Breast epithelium (tissue), 4 donors: ENCODE results near the gene RNF224. TPM values are rescaled to one million over a fixed set of nuclear protein-coding genes. Genes with fewer than 3 reads are reported as not detected.
"Not testable (repeated sequence)": the region's sequence is repeated elsewhere in the genome, so short reads cannot be mapped to it uniquely, and the experiment has no call there.

Source experiments
- DNase-seq, 2 donors: peaks; one replicate each; pipeline ENCODE4 v3.0.0-alpha.2; 2019; ENCODE audit warnings: low spot score in 2 of 2
- H3K27ac ChIP-seq, 2 donors: fragments of 200-600 bp; sonication (generic) in 1 of 2; one replicate each; pipeline ENCODE4 v1.5.1; 2016 to 2019; ENCODE audit warnings: mild to moderate bottlenecking in 1 of 2
- H3K27me3 ChIP-seq, 2 donors: fragments of 200-600 bp; sonication (generic) in 1 of 2; one replicate each; pipeline versions ENCODE4 v1.5.1 to v1.6.0; 2017 to 2019; ENCODE audit warnings: control low read depth in 1 of 2, mild to moderate bottlenecking in 1 of 2
- H3K36me3 ChIP-seq: fragments of 200-600 bp; one replicate; pipeline ENCODE4 v1.5.1; 2019
- H3K4me1 ChIP-seq, 2 donors: fragments of 200-600 bp; sonication (generic); one replicate each; pipeline ENCODE4 v1.5.1; 2016 to 2019; ENCODE audit warnings: control low read depth in 1 of 2
- H3K4me3 ChIP-seq, 3 donors: fragments of 200-600 bp; sonication (generic); 1 replicate in 2 of 3; 2 replicates in 1 of 3; pipeline ENCODE4 v1.5.1; 2016 to 2019; ENCODE audit warnings: mild to moderate bottlenecking in 3 of 3, moderate library complexity in 2 of 3
- H3K9me3 ChIP-seq, 2 donors: fragments of 200-600 bp; sonication (generic) in 1 of 2; one replicate each; pipeline ENCODE4 v1.5.1; 2016 to 2019; ENCODE audit warnings: control low read depth in 1 of 2
- POLR2A ChIP-seq: fragments of 450-650 bp; IDR thresholded peaks from one replicate; pipeline ENCODE4 v1.6.1; 2016; ENCODE audit warnings: antibody characterized with exemption, mild to moderate bottlenecking, moderate library complexity
- POLR2AphosphoS5 ChIP-seq, 3 donors: sonication (generic); formaldehyde crosslinking; IDR thresholded peaks; one replicate each; pipeline ENCODE4 v1.6.1; 2017; ENCODE audit warnings: antibody characterized with exemption in 3 of 3
- intact Hi-C: fragments of 100-400 bp; cut with DNase I; formaldehyde crosslinking; loops from one replicate; pipeline ENCODE4 v1.15.1; 2023; ENCODE audit warnings: low total_unique reads
- total RNA-seq, 3 donors: library from RNA; depleted of rRNA; stranded (reverse); fragments of >200 nt; gene quantifications; one replicate each; pipeline ENCODE4 v1.1.0, GENCODE V29; 2016
- TF ChIP-seq, protein P1 (sequence below), 3 donors: fragments of 450-650 bp; IDR thresholded peaks; one replicate each; pipeline ENCODE4 v1.5.1; 2016 to 2017; ENCODE audit warnings: antibody characterized with exemption in 3 of 3, mild to moderate bottlenecking in 3 of 3, moderate library complexity in 3 of 3

RNF224 gene
- total RNA-seq, 3 donors from 2014 or later: 0.29 TPM; not detected in 2

DNA sequence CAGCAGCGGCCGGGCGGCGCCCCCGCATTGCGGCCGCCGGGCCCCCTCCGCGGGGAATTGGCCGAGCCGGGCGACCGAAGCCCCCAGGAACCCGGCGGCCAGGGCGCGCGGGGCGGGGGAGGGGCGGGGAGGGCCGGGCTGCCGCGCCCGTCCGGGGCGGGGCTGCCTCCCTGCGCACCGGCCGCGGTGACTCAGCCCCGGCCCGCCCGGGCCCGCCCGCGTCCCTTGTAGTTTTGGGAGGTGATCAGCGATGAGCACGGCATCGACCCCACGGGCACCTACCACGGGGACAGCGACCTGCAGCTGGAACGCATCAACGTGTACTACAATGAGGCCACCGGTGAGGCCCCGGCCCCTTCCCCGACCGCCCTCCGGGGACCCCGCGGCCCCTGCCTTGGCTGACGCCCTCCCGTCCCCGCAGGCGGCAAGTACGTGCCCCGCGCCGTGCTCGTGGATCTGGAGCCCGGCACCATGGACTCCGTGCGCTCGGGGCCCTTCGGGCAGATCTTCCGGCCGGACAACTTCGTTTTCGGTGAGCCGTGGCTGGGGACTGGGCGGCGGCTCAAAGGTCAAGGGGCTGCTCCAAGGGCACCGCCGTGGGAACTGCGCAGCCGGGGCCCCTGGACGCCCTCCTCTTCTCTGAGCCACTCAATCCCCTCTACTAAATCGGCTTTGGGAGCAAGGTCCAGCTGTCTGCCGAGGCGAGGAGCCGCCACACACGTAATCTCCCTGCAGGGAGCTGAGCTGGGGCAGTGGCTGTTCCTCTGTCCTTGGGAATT, 14.4 kb downstream of the RNF224 start:
- intact Hi-C loops: no loop called here
- peak overlapping the region; percentile 71 to 98 (median 76) for H3K4me3 ChIP-seq
- H3K27ac ChIP-seq: peak overlapping the region; percentile 83 to 99
- H3K36me3 ChIP-seq: no peaks in the 10 kb centered on the region
- peak in 1 of 2 donors; percentile 51 for DNase-seq
- TF ChIP-seq POLR2AphosphoS5 (IDR thresholded peaks at IDR 0.05) (peak in 1 of 3 donors; percentile 48), POLR2A (no peak)
- H3K4me1 ChIP-seq: peaks cover 5 to 19% of the 10 kb centered on the region in 2 donors
- no peaks in the 10 kb centered on the region for H3K27me3 ChIP-seq
- H3K9me3 ChIP-seq: no peaks in the 10 kb centered on the region

DNA sequence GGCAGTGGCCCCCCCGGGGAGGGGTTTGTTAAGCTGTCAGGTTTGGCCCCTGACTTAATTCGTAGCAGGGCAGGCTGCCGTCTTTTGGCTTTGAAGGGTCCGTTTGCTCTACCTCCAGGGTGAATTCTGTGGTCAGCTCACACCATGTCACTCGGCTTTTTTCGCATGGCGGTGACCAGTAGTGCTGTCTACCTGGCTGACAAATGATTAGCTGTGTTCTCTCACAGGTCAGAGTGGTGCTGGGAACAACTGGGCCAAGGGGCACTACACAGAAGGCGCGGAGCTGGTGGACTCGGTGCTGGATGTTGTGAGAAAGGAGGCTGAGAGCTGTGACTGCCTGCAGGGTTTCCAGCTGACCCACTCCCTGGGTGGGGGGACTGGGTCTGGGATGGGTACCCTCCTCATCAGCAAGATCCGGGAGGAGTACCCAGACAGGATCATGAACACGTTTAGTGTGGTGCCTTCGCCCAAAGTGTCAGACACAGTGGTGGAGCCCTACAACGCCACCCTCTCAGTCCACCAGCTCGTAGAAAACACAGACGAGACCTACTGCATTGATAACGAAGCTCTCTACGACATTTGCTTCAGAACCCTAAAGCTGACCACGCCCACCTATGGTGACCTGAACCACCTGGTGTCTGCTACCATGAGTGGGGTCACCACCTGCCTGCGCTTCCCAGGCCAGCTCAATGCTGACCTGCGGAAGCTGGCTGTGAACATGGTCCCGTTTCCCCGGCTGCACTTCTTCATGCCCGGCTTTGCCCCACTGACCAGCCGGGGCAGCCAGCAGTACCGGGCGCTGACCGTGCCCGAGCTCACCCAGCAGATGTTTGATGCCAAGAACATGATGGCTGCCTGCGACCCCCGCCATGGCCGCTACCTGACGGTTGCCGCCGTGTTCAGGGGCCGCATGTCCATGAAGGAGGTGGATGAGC, 15.2 kb downstream of the RNF224 start:
- TF ChIP-seq, protein P1, sequence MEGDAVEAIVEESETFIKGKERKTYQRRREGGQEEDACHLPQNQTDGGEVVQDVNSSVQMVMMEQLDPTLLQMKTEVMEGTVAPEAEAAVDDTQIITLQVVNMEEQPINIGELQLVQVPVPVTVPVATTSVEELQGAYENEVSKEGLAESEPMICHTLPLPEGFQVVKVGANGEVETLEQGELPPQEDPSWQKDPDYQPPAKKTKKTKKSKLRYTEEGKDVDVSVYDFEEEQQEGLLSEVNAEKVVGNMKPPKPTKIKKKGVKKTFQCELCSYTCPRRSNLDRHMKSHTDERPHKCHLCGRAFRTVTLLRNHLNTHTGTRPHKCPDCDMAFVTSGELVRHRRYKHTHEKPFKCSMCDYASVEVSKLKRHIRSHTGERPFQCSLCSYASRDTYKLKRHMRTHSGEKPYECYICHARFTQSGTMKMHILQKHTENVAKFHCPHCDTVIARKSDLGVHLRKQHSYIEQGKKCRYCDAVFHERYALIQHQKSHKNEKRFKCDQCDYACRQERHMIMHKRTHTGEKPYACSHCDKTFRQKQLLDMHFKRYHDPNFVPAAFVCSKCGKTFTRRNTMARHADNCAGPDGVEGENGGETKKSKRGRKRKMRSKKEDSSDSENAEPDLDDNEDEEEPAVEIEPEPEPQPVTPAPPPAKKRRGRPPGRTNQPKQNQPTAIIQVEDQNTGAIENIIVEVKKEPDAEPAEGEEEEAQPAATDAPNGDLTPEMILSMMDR (IDR thresholded peaks at IDR 0.05): no peak
- TF ChIP-seq POLR2AphosphoS5 (IDR thresholded peaks at IDR 0.05): peak in 1 of 3 donors; percentile 54
- TF ChIP-seq POLR2A: no peak
- Histone ChIP-seq H3K4me3 (peak overlapping the region; percentile 71 to 98 (median 76)), H3K36me3 (no peaks in the 10 kb centered on the region), H3K27ac (peak overlapping the region; percentile 83 to 99), H3K4me1 (peaks cover 5 to 14% of the 10 kb centered on the region in 2 donors), H3K9me3 (no peaks in the 10 kb centered on the region), H3K27me3 (no peaks in the 10 kb centered on the region)
- DNase-seq: no peak
- intact Hi-C loops: no loop called here

DNA sequence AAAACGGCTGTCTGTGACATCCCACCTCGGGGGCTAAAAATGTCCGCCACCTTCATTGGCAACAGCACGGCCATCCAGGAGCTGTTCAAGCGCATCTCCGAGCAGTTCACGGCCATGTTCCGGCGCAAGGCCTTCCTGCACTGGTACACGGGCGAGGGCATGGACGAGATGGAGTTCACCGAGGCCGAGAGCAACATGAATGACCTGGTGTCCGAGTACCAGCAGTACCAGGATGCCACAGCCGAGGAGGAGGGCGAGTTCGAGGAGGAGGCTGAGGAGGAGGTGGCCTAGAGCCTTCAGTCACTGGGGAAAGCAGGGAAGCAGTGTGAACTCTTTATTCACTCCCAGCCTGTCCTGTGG, 15.9 kb downstream of the RNF224 start:
- H3K9me3 ChIP-seq, H3K4me3 ChIP-seq, H3K36me3 ChIP-seq, H3K27me3 ChIP-seq, intact Hi-C loops, DNase-seq, H3K4me1 ChIP-seq: not testable (repeated sequence)
- H3K27ac ChIP-seq: peak overlapping the region in 1 of 2 donors; percentile 30

DNA sequence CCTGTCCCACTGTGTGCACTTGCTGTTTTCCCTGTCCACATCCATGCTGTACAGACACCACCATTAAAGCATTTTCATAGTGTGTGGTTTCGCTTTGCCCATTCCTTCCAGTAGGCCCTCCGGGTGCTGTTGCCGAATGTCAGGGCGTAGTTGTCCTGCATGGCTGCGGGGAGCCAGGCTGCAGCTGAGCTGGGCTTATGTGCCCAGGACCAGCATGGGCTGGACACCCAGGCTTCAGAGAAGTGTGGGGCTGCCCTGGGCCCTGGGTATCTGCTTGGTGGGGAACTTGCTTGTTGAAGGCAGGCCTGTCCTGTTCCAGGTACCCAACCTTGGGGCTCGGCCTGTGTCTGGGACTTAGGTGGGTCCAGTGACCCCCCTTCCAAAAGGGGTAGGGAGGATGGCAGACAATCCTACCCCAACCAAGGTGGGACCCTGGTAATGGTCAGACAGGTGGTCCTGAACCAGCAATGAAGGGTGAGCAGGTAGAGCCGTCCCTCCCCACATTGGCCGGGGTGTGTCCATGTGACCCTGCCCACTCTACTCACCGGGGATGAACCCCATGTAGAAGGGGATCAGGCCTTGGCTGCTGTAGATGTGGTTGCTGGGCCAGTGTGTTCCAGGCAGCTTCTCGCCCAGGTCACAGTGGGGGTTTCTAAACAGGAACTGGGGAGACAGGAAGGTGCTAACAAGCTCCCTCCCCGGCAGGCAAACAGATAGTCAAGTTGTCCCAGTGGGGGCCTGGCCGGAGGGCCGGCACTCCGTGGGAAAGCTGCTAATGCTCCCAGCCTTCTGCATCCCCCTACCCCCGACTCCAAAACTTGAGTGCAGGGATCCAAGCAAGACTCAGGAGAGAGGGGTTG, 16.6 kb downstream of the RNF224 start:
- H3K4me3 ChIP-seq: no peak overlapping the region
- peak overlapping the region in 1 of 2 donors; percentile 30 for H3K27ac ChIP-seq
- H3K36me3 ChIP-seq: no peaks in the 10 kb centered on the region
- no peaks in the 10 kb centered on the region for H3K27me3 ChIP-seq
- TF ChIP-seq POLR2AphosphoS5 (IDR thresholded peaks at IDR 0.05) (no peak), POLR2A (no peak)
- TF ChIP-seq, protein P1 (IDR thresholded peaks at IDR 0.05): no peak
- intact Hi-C loops: no loop called here
- DNase-seq: no peak
- H3K9me3 ChIP-seq: no peaks in the 10 kb centered on the region
- H3K4me1 ChIP-seq: peaks cover 5 to 6% of the 10 kb centered on the region in 2 donors

DNA sequence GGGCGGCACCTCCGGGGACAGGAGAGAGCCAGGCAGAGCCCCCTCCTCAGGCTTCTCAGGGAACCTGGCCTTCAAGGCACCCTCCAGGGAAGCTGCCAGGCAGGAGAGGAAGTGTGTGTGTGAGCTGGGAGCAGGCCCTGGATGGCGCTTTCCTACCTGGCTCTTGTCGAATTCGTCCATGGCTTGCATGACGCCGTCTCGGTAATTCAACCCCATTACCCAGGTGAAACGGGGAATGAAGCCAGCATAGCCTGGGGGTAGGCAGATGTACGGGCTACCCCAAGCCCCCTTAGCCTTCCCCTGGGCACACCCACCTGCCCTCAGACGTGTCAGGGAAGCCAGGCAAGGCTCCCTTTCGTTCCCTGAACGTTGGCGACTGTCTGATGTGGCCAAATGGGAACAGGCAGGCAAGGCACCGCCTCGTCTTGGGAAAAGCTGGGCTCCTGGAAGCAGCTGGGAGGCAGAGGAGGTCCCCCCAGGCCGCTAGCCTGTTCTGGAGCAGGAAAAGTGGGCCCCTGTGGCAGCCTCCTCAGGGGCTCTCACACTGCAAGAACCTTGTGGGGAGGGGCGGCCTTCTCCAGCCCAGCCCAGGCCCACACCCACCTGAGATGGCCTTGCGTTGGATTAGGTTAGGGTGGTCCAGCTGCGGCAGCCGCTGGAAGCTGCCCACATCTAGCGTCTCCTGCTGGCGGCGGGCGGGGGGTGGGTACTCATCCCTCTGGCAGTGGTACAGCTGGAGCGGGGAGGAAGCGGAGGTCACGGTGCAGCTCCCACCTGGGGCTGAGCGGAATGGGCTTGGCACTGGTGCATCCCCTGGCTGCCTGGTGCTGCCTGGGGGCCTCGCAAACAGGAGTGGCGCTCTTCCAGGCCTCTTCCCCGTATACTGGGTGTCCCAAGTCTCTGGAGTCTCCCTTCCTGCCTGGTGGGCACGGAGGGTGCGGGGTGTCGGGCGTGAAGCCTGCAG, 17.5 kb downstream of the RNF224 start:
- no peak for DNase-seq
- Histone ChIP-seq H3K4me1 (peaks cover 5 to 6% of the 10 kb centered on the region in 2 donors), H3K27ac (no peak overlapping the region), H3K27me3 (no peaks in the 10 kb centered on the region), H3K4me3 (no peak overlapping the region), H3K9me3 (no peaks in the 10 kb centered on the region), H3K36me3 (no peaks in the 10 kb centered on the region)
- TF ChIP-seq POLR2AphosphoS5 (IDR thresholded peaks at IDR 0.05): peak in 1 of 3 donors; percentile 28
- TF ChIP-seq, protein P1 (IDR thresholded peaks at IDR 0.05): no peak
- intact Hi-C loops: no loop called here
